GM23338 (cell line): Measurements from ENCODE around the gene SLC51B. TPM values are rescaled to one million over a fixed set of nuclear protein-coding genes. Genes with fewer than 3 reads are reported as not detected.

Experiments
- ATAC-seq: fragments of 200-7000 bp; cut with Tn5 transposase; 3 replicates; pipeline ENCODE4 v1.9.1; 2020
- DNase-seq: peaks from one replicate; pipeline ENCODE4 v3.0.0-alpha.2; 2015; ENCODE audit warnings: low spot score
- H2AFZ ChIP-seq: fragments of 200-600 bp; sonication (generic); 2 replicates; pipeline ENCODE4 v1.8.0; 2016; ENCODE audit warnings: antibody characterized with exemption, mild to moderate bottlenecking, moderate library complexity
- H3F3A ChIP-seq: fragments of 200-600 bp; sonication (generic); replicated peaks from 2 replicates; pipeline ENCODE4 v1.8.0; 2017; ENCODE audit warnings: antibody characterized with exemption, mixed run types, low read depth
- H3K27ac ChIP-seq: fragments of 200-600 bp; sonication (generic); 2 replicates; pipeline ENCODE4 v1.6.1; 2016; ENCODE audit warnings: low read depth
- H3K27me3 ChIP-seq: fragments of 200-600 bp; sonication (generic); 2 replicates; pipeline ENCODE4 v1.8.0; 2016; ENCODE audit warnings: mild to moderate bottlenecking, mixed run types, moderate library complexity; ENCODE audit not compliant: insufficient read depth
- H3K36me3 ChIP-seq: fragments of 200-600 bp; sonication (generic); 2 replicates; pipeline ENCODE4 v1.8.0; 2016; ENCODE audit warnings: mild to moderate bottlenecking; ENCODE audit not compliant: insufficient read depth
- H3K4me1 ChIP-seq: fragments of 200-600 bp; sonication (generic); 2 replicates; pipeline ENCODE4 v1.8.0; 2016; ENCODE audit warnings: mild to moderate bottlenecking, moderate library complexity; ENCODE audit not compliant: insufficient read depth
- H3K4me2 ChIP-seq: fragments of 200-600 bp; sonication (generic); 2 replicates; pipeline ENCODE4 v1.7.1; 2017; ENCODE audit warnings: mixed run types
- H3K4me3 ChIP-seq: fragments of 200-600 bp; sonication (generic); 2 replicates; pipeline ENCODE4 v1.6.1; 2016; ENCODE audit warnings: mixed run types
- H3K79me2 ChIP-seq: fragments of 200-600 bp; sonication (generic); replicated peaks from 2 replicates; pipeline ENCODE4 v1.8.0; 2017; ENCODE audit warnings: mild to moderate bottlenecking; ENCODE audit not compliant: insufficient read depth
- H3K9me2 ChIP-seq: fragments of 200-600 bp; sonication (generic); 2 replicates; pipeline ENCODE4 v1.8.0; 2017; ENCODE audit not compliant: insufficient read depth
- H4K20me1 ChIP-seq: fragments of 200-600 bp; sonication (generic); replicated peaks from 2 replicates; pipeline ENCODE4 v1.8.0; 2017; ENCODE audit warnings: mild to moderate bottlenecking; ENCODE audit not compliant: insufficient read depth
- H3K27ac Mint-ChIP-seq: 2 replicates; pipeline ENCODE4 v1.8.0; 2020; ENCODE audit warnings: inconsistent platforms, mild to moderate bottlenecking, moderate library complexity, mixed read lengths
- H3K27me3 Mint-ChIP-seq: 3 replicates; pipeline ENCODE4 v1.8.0; 2022; ENCODE audit warnings: low read depth, mild to moderate bottlenecking, moderate library complexity, mixed read lengths, inconsistent platforms; ENCODE audit not compliant: insufficient read depth, poor library complexity
- H3K36me3 Mint-ChIP-seq: 3 replicates; pipeline ENCODE4 v1.8.0; 2021; ENCODE audit warnings: low read depth, mild to moderate bottlenecking, inconsistent platforms, moderate library complexity, mixed read lengths
- H3K4me1 Mint-ChIP-seq: 3 replicates; pipeline ENCODE4 v1.8.0; 2020; ENCODE audit warnings: mild to moderate bottlenecking, inconsistent platforms, mixed read lengths
- H3K4me3 Mint-ChIP-seq: 3 replicates; pipeline ENCODE4 v1.8.0; 2021; ENCODE audit warnings: moderate library complexity, mild to moderate bottlenecking, inconsistent platforms, mixed read lengths
- H3K9me3 Mint-ChIP-seq: 3 replicates; pipeline ENCODE4 v1.8.0; 2020; ENCODE audit warnings: moderate library complexity, mild to moderate bottlenecking, inconsistent platforms, mixed read lengths
- CTCF ChIP-seq, 2 experiments: fragments of 200-600 bp in 1 of 2; sonication (generic) in 1 of 2; conservative IDR thresholded peaks; 2 replicates each; pipeline versions ENCODE4 v1.5.1 to v1.6.1; 2016 to 2017; ENCODE audit warnings: antibody characterized with exemption in 2 of 2, low read depth in 2 of 2, mild to moderate bottlenecking in 2 of 2, moderate library complexity in 1 of 2
- JUNB ChIP-seq: IDR thresholded peaks from one replicate; pipeline ENCODE4 v1.6.1; 2016; ENCODE audit warnings: antibody characterized with exemption; ENCODE audit not compliant: unreplicated experiment
- NANOG ChIP-seq: IDR thresholded peaks from 2 replicates; pipeline ENCODE4 v1.6.1; 2016; ENCODE audit warnings: antibody characterized with exemption, borderline replicate concordance
- STAT1 ChIP-seq: IDR thresholded peaks from one replicate; pipeline ENCODE4 v1.6.1; 2016; ENCODE audit warnings: antibody characterized with exemption; ENCODE audit not compliant: unreplicated experiment
- polyA plus RNA-seq: library from polyadenylated mRNA; unstranded; fragments of >200 nt; fragmentation: Nextera tagmentation; extraction: Ambion mirVana; gene quantifications from 2 replicates; pipeline ENCODE4 v1.2.1, GENCODE V29; 2016
- total RNA-seq: library from RNA; depleted of rRNA; stranded (reverse); fragments of >200 nt; shearing (Covaris generic); gene quantifications from 2 replicates; pipeline ENCODE4 v1.2.3, GENCODE V29; 2014
- TF ChIP-seq, protein P1 (sequence below): fragments of 250-450 bp; sonication (Bioruptor Pico); IDR thresholded peaks from 2 replicates; pipeline ENCODE4 v1.5.0; 2020; ENCODE audit warnings: mild to moderate bottlenecking, moderate library complexity

The SLC51B gene
- total and polyA plus RNA-seq, 2 experiments from 2014 or later, result not detected

DNA sequence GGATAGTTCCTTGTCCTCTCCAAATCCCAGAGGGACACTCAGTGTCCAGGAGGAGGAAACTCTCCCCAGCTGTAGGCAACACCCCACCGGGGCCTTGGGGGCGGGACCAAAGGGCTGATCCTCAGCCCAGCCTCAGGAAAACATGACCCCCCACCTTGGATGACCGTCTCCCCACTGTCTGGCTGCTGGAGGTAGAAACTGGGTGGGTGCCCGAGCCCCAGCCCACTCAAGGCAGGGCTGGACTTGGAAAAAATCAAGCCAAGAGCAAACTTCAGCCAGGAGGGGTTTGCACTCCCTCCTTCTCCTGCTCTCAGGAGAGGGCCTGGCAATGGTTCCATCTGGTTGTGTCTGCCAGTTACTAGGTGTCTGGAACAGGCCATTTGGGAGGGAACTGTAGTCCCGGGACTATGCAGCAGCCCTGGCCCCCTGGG lies 26.2 kb downstream of the SLC51B start:
- ATAC-seq (no peak), DNase-seq (no peak)
- Histone ChIP-seq H3K4me1 (peaks cover 14% of the 10 kb centered on the region), H3K79me2 (no peaks in the 10 kb centered on the region), H3K27ac (no peak overlapping the region), H3K27me3 (peaks cover 11% of the 10 kb centered on the region), H3K36me3 (no peaks in the 10 kb centered on the region), H3K4me2 (no peak overlapping the region), H4K20me1 (no peaks in the 10 kb centered on the region), H2AFZ (peak overlapping the region; percentile 78; the same call in 1 of the 2 replicates), H3F3A (peaks cover 5% of the 10 kb centered on the region; the same call in 1 of the 2 replicates), H3K4me3 (no peak overlapping the region), H3K9me2 (no peaks in the 10 kb centered on the region)
- no peak overlapping the region for H3K4me3 Mint-ChIP-seq
- H3K36me3 Mint-ChIP-seq, result no peaks in the 10 kb centered on the region; the same call in 2 of the 3 replicates
- no peak overlapping the region for H3K27ac Mint-ChIP-seq
- peaks cover 16% of the 10 kb centered on the region for H3K27me3 Mint-ChIP-seq
- peaks cover 5% of the 10 kb centered on the region; the same call in 2 of the 3 replicates for H3K9me3 Mint-ChIP-seq
- no peak for TF ChIP-seq NANOG
- TF ChIP-seq CTCF (conservative IDR thresholded peaks at IDR 0.05; ENCODE audit: low read depth in 2 of 2), result no peak
- no peak for TF ChIP-seq STAT1
- TF ChIP-seq, protein P1, sequence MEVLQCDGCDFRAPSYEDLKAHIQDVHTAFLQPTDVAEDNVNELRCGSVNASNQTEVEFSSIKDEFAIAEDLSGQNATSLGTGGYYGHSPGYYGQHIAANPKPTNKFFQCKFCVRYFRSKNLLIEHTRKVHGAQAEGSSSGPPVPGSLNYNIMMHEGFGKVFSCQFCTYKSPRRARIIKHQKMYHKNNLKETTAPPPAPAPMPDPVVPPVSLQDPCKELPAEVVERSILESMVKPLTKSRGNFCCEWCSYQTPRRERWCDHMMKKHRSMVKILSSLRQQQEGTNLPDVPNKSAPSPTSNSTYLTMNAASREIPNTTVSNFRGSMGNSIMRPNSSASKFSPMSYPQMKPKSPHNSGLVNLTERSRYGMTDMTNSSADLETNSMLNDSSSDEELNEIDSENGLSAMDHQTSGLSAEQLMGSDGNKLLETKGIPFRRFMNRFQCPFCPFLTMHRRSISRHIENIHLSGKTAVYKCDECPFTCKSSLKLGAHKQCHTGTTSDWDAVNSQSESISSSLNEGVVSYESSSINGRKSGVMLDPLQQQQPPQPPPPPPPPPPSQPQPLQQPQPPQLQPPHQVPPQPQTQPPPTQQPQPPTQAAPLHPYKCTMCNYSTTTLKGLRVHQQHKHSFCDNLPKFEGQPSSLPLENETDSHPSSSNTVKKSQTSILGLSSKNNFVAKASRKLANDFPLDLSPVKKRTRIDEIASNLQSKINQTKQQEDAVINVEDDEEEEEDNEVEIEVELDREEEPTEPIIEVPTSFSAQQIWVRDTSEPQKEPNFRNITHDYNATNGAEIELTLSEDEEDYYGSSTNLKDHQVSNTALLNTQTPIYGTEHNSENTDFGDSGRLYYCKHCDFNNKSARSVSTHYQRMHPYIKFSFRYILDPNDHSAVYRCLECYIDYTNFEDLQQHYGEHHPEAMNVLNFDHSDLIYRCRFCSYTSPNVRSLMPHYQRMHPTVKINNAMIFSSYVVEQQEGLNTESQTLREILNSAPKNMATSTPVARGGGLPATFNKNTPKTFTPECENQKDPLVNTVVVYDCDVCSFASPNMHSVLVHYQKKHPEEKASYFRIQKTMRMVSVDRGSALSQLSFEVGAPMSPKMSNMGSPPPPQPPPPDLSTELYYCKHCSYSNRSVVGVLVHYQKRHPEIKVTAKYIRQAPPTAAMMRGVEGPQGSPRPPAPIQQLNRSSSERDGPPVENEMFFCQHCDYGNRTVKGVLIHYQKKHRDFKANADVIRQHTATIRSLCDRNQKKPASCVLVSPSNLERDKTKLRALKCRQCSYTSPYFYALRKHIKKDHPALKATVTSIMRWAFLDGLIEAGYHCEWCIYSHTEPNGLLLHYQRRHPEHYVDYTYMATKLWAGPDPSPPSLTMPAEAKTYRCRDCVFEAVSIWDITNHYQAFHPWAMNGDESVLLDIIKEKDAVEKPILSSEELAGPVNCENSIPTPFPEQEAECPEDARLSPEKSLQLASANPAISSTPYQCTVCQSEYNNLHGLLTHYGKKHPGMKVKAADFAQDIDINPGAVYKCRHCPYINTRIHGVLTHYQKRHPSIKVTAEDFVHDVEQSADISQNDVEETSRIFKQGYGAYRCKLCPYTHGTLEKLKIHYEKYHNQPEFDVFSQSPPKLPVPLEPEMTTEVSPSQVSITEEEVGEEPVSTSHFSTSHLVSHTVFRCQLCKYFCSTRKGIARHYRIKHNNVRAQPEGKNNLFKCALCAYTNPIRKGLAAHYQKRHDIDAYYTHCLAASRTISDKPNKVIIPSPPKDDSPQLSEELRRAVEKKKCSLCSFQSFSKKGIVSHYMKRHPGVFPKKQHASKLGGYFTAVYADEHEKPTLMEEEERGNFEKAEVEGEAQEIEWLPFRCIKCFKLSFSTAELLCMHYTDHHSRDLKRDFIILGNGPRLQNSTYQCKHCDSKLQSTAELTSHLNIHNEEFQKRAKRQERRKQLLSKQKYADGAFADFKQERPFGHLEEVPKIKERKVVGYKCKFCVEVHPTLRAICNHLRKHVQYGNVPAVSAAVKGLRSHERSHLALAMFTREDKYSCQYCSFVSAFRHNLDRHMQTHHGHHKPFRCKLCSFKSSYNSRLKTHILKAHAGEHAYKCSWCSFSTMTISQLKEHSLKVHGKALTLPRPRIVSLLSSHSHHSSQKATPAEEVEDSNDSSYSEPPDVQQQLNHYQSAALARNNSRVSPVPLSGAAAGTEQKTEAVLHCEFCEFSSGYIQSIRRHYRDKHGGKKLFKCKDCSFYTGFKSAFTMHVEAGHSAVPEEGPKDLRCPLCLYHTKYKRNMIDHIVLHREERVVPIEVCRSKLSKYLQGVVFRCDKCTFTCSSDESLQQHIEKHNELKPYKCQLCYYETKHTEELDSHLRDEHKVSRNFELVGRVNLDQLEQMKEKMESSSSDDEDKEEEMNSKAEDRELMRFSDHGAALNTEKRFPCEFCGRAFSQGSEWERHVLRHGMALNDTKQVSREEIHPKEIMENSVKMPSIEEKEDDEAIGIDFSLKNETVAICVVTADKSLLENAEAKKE (CRISPR knock-in tag), result no peak
- no peak for TF ChIP-seq JUNB
- peaks cover 17% of the 10 kb centered on the region for H3K4me1 Mint-ChIP-seq
